Melanocyte of skin (primary cell): ENCODE results near the gene GC. TPM values are rescaled to one million over a fixed set of nuclear protein-coding genes. Genes with fewer than 3 reads are reported as not detected.

Experiments used
- small RNA-seq, 2 donors: library from RNA; depleted of rRNA; stranded (forward); fragments of <200 nt; gene quantifications; one replicate each; pipeline ENCODE3, GENCODE V24; 2012
- total RNA-seq, 2 donors: library from RNA; depleted of rRNA; stranded (reverse); fragments of >200 nt; gene quantifications; 2 replicates each; pipeline ENCODE4 v1.2.3, GENCODE V29; 2012

GC gene
- not detected for total RNA-seq

DNA sequence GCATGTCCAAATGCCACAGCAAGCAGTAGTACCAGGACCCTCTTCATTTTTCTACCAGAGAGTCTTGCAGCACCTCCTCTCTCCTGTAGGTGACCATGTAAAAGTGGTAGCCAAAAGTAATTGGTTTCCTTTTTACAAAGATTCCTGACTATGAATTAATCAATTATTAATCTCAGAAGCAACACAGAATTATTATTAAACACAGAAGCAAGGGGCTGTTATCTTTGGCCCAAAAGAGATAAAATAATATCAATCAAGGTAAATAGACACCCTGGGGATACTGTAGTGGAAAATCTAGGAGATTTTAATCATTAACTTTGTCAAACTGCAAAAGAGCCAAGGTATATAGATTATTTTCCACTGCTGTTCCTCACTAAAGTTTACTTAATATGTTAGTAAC, at the start of gene GC:
Gene GC, minus strand, starts transcription at position 108 of the 400 bp plus-strand sequence. Its CDS starts 61 bp downstream, at position 47.

Small RNAs within 50 kb of the gene (small RNA-seq; reads per million reads assigned to genes)
- 0 reads per million in 2 donors for gene RNA5SP163

Other genes with a start within 250 kb of the GC start
- gene NPFFR2, start 247.9 kb upstream of the GC start, total RNA-seq: 1 to 10 TPM in 1 of 2 donors, under 1 TPM in 1; 1.00 to 6.2 TPM